HFFc6 (cell line): ENCODE results near the gene SULT6B1. TPM values are rescaled to one million over a fixed set of nuclear protein-coding genes. Genes with fewer than 3 reads are reported as not detected.

Experiments
- DNase-seq: peaks from one replicate; pipeline ENCODE4 v3.0.0-alpha.2; 2018
- H3K27ac Mint-ChIP-seq: 2 replicates; pipeline ENCODE4 v1.8.0; 2020; ENCODE audit warnings: mild to moderate bottlenecking, mixed read lengths
- H3K27me3 Mint-ChIP-seq: 2 replicates; pipeline ENCODE4 v1.8.0; 2021; ENCODE audit warnings: mild to moderate bottlenecking, moderate library complexity, mixed read lengths; ENCODE audit not compliant: insufficient read depth
- H3K36me3 Mint-ChIP-seq: 2 replicates; pipeline ENCODE4 v1.8.0; 2021; ENCODE audit warnings: low read depth, mixed read lengths
- H3K4me1 Mint-ChIP-seq: 2 replicates; pipeline ENCODE4 v1.8.0; 2020; ENCODE audit warnings: low read depth, mixed read lengths
- H3K4me3 Mint-ChIP-seq: 2 replicates; pipeline ENCODE4 v1.8.0; 2020; ENCODE audit warnings: mild to moderate bottlenecking, moderate library complexity, mixed read lengths
- H3K9me3 Mint-ChIP-seq: 2 replicates; pipeline ENCODE4 v1.8.0; 2020; ENCODE audit warnings: mild to moderate bottlenecking, mixed read lengths
- CTCF ChIP-seq: fragments of 200-600 bp; sonication (generic); IDR thresholded peaks from 2 replicates; pipeline ENCODE4 v1.5.0; 2021; ENCODE audit warnings: antibody characterized with exemption, mild to moderate bottlenecking
- total RNA-seq, 6 experiments: library from RNA; stranded (reverse); fragmentation: NEBNext Ultra II Directional; extraction: Animal tissue kit (Norgen Biotek cat#: 25700); gene quantifications; 2 replicates in 1 of 6; 3 replicates in 5 of 6; pipeline ENCODE4 v1.2.3, GENCODE V29; 2021

The SULT6B1 gene
- total RNA-seq, 6 experiments from 2014 or later: not detected

- Mint-ChIP-seq H3K4me1 (peaks cover 10% of the 10 kb centered on the region; the same call in 1 of the 2 replicates), H3K4me3 (no peak overlapping the region), H3K9me3 (peaks cover 25% of the 10 kb centered on the region), H3K36me3 (peaks cover 11% of the 10 kb centered on the region), H3K27me3 (peaks cover 1% of the 10 kb centered on the region; the same call in 1 of the 2 replicates), H3K27ac (no peak overlapping the region)
- TF ChIP-seq CTCF: no peak
- no peak for DNase-seq
Measured at GRCh38 chr2:37167636-37168180, 20.8 kb downstream of the SULT6B1 start.

- peaks cover 10% of the 10 kb centered on the region; the same call in 1 of the 2 replicates for H3K4me1 Mint-ChIP-seq
- DNase-seq: no peak
- no peak overlapping the region for H3K27ac Mint-ChIP-seq
- TF ChIP-seq CTCF: no peak
- no peak overlapping the region for H3K4me3 Mint-ChIP-seq
- H3K36me3 Mint-ChIP-seq: peaks cover 11% of the 10 kb centered on the region
- H3K27me3 Mint-ChIP-seq: peaks cover 3% of the 10 kb centered on the region
- H3K9me3 Mint-ChIP-seq: peaks cover 25% of the 10 kb centered on the region
Measured at GRCh38 chr2:37164757-37165156, 23.7 kb downstream of the SULT6B1 start.

GRCh38 chr2:37156857-37157714, 31.4 kb downstream of the SULT6B1 start, which contains the start of gene EIF2AK2:
EIF2AK2 (minus strand) TSS chr2:37156980; CDS start chr2:37147806, 9,174 bp downstream.
- Mint-ChIP-seq H3K4me3 (peak within 1 kb of the TSS; percentile 99), H3K27me3 (peaks cover 2% of the 10 kb centered on the region; the same call in 1 of the 2 replicates), H3K36me3 (peaks cover 27% of the 10 kb centered on the region), H3K9me3 (peaks cover 12% of the 10 kb centered on the region), H3K4me1 (peaks cover 39% of the 10 kb centered on the region), H3K27ac (peak within 1 kb of the TSS; percentile 96)
- DNase-seq: peak; percentile 84
- no peak for TF ChIP-seq CTCF

GRCh38 chr2:37156071-37156856, 32.2 kb downstream of the SULT6B1 start:
- Mint-ChIP-seq H3K4me3 (peak overlapping the region; percentile 99), H3K27ac (peak overlapping the region; percentile 96)
- peak; percentile 36 for DNase-seq

More at GRCh38 chr2:37156071-37156856, 32.2 kb downstream of the SULT6B1 start:
- H3K27me3 Mint-ChIP-seq: peaks cover 2% of the 10 kb centered on the region; the same call in 1 of the 2 replicates
- no peak for TF ChIP-seq CTCF
- H3K4me1 Mint-ChIP-seq: peaks cover 43% of the 10 kb centered on the region
- peaks cover 12% of the 10 kb centered on the region for H3K9me3 Mint-ChIP-seq
- H3K36me3 Mint-ChIP-seq: peaks cover 35% of the 10 kb centered on the region
